WTC11 (cell line): Measurements from ENCODE around the gene KCNC4. TPM values are rescaled to one million over a fixed set of nuclear protein-coding genes. Genes with fewer than 3 reads are reported as not detected.

Experiments
- ATAC-seq: fragments of 200-7000 bp; cut with Tn5 transposase; 2 replicates; pipeline ENCODE4 v1.10.0; 2021; ENCODE audit warnings: mild to moderate bottlenecking, moderate library complexity
- CTCF ChIA-PET: fragments of 300-600 bp; sonication (Branson Sonifier 250); formaldehyde crosslinking; loops from one replicate; lab custom pipeline; 2021; ENCODE audit warnings: antibody characterized with exemption; lab: Charles Lee
- POLR2A ChIA-PET: fragments of 350-600 bp; sonication (Branson Sonifier 250); formaldehyde crosslinking; loops from one replicate; lab custom pipeline; 2021; ENCODE audit warnings: antibody characterized with exemption; lab: Charles Lee
- DNase-seq: peaks from one replicate; pipeline ENCODE4 v3.0.0; 2021; ENCODE audit warnings: low spot score
- H3K27ac Mint-ChIP-seq: 2 replicates; pipeline ENCODE4 v1.8.0; 2021; ENCODE audit warnings: mixed read lengths
- H3K27me3 Mint-ChIP-seq: 2 replicates; pipeline ENCODE4 v1.8.0; 2021; ENCODE audit warnings: low read depth, mild to moderate bottlenecking, moderate library complexity, mixed read lengths
- H3K36me3 Mint-ChIP-seq: 2 replicates; pipeline ENCODE4 v1.8.0; 2021; ENCODE audit warnings: mixed read lengths
- H3K4me1 Mint-ChIP-seq: 2 replicates; pipeline ENCODE4 v1.8.0; 2022; ENCODE audit warnings: mixed read lengths
- H3K4me3 Mint-ChIP-seq: 2 replicates; pipeline ENCODE4 v1.8.0; 2021; ENCODE audit warnings: mild to moderate bottlenecking, moderate library complexity, mixed read lengths
- H3K9me3 Mint-ChIP-seq: 2 replicates; pipeline ENCODE4 v1.8.0; 2021; ENCODE audit warnings: mixed read lengths
- AFF4 ChIP-seq: sonication (generic); formaldehyde crosslinking; IDR thresholded peaks from 2 replicates; pipeline ENCODE4 v1.8.1; 2023; ENCODE audit warnings: mild to moderate bottlenecking, missing genetic modification reagents, borderline replicate concordance
- E2F4 ChIP-seq: sonication (generic); formaldehyde crosslinking; IDR thresholded peaks from 2 replicates; pipeline ENCODE4 v1.8.1; 2022; ENCODE audit warnings: low read depth, mild to moderate bottlenecking, moderate library complexity, missing genetic modification reagents, borderline replicate concordance
- ELF4 ChIP-seq: sonication (generic); formaldehyde crosslinking; IDR thresholded peaks from 2 replicates; pipeline ENCODE4 v1.8.1; 2022; ENCODE audit warnings: low read depth, mild to moderate bottlenecking, moderate library complexity, missing genetic modification reagents
- ERG ChIP-seq: fragments of 250-450 bp; sonication (Bioruptor Pico); IDR thresholded peaks from 2 replicates; pipeline ENCODE4 v1.8.0; 2021; ENCODE audit warnings: mild to moderate bottlenecking
- GTF2I ChIP-seq: fragments of 250-450 bp; sonication (Bioruptor Pico); conservative IDR thresholded peaks from 2 replicates; pipeline ENCODE4 v1.4.0; 2021; ENCODE audit warnings: mild to moderate bottlenecking
- IRF2 ChIP-seq: sonication (generic); formaldehyde crosslinking; IDR thresholded peaks from 2 replicates; pipeline ENCODE4 v1.8.0; 2022; ENCODE audit warnings: low read depth, missing genetic modification reagents, borderline replicate concordance
- NR1H2 ChIP-seq: sonication (generic); formaldehyde crosslinking; IDR thresholded peaks from 2 replicates; pipeline ENCODE4 v1.9.0; 2021; ENCODE audit warnings: mild to moderate bottlenecking, moderate library complexity, missing genetic modification reagents
- NR2C2 ChIP-seq: sonication (generic); formaldehyde crosslinking; IDR thresholded peaks from 2 replicates; pipeline ENCODE4 v1.8.0; 2022; ENCODE audit warnings: mild to moderate bottlenecking, missing genetic modification reagents
- NR3C1 ChIP-seq: sonication (generic); formaldehyde crosslinking; conservative IDR thresholded peaks from 2 replicates; pipeline ENCODE4 v1.8.1; 2023; ENCODE audit warnings: low read depth, mild to moderate bottlenecking, missing genetic modification reagents
- OVOL2 ChIP-seq: fragments of 250-450 bp; sonication (Bioruptor Pico); IDR thresholded peaks from 2 replicates; pipeline ENCODE4 v1.9.0; 2021; ENCODE audit warnings: mild to moderate bottlenecking, borderline replicate concordance
- RORB ChIP-seq: fragments of 250-450 bp; sonication (Bioruptor Pico); IDR thresholded peaks from 2 replicates; pipeline ENCODE4 v1.9.0; 2021; ENCODE audit warnings: mild to moderate bottlenecking
- SMAD4 ChIP-seq: sonication (generic); formaldehyde crosslinking; IDR thresholded peaks from 2 replicates; pipeline ENCODE4 v1.8.0; 2022; ENCODE audit warnings: mild to moderate bottlenecking, missing genetic modification reagents
- SOX15 ChIP-seq: fragments of 250-450 bp; sonication (Bioruptor Pico); IDR thresholded peaks from 2 replicates; pipeline ENCODE4 v1.9.0; 2021; ENCODE audit warnings: mild to moderate bottlenecking
- TCF7 ChIP-seq: sonication (generic); formaldehyde crosslinking; IDR thresholded peaks from 2 replicates; pipeline ENCODE4 v1.8.0; 2022; ENCODE audit warnings: mild to moderate bottlenecking, low read depth, missing genetic modification reagents, moderate library complexity
- TP53 ChIP-seq: sonication (generic); formaldehyde crosslinking; IDR thresholded peaks from 2 replicates; pipeline ENCODE4 v1.8.1; 2023; ENCODE audit warnings: mild to moderate bottlenecking, missing genetic modification reagents
- ZNF121 ChIP-seq: sonication (generic); formaldehyde crosslinking; IDR thresholded peaks from 2 replicates; pipeline ENCODE4 v1.8.0; 2023; ENCODE audit warnings: missing genetic modification reagents
- ZNF263 ChIP-seq: sonication (generic); formaldehyde crosslinking; IDR thresholded peaks from 2 replicates; pipeline ENCODE4 v1.8.1; 2022; ENCODE audit warnings: low read depth, mild to moderate bottlenecking, moderate library complexity, missing genetic modification reagents
- ZNF396 ChIP-seq: fragments of 250-450 bp; sonication (Bioruptor Pico); IDR thresholded peaks from 2 replicates; pipeline ENCODE4 v1.8.0; 2021; ENCODE audit warnings: mild to moderate bottlenecking, moderate library complexity, borderline replicate concordance
- ZNF423 ChIP-seq: fragments of 250-450 bp; sonication (Bioruptor Pico); IDR thresholded peaks from 2 replicates; pipeline ENCODE4 v2.1.2; 2022; ENCODE audit warnings: mild to moderate bottlenecking, moderate library complexity
- total RNA-seq: library from RNA; stranded (reverse); gene quantifications from 3 replicates; pipeline ENCODE4 v1.2.3, GENCODE V29; 2021
- TF ChIP-seq, protein P1 (sequence below): fragments of 250-450 bp; sonication (Bioruptor Pico); IDR thresholded peaks from 2 replicates; pipeline ENCODE4 v2.1.2; 2022; ENCODE audit warnings: mild to moderate bottlenecking, moderate library complexity
- TF ChIP-seq, protein P2 (sequence below): sonication (generic); formaldehyde crosslinking; IDR thresholded peaks from 2 replicates; pipeline ENCODE4 v1.8.0; 2022; ENCODE audit warnings: missing genetic modification reagents

Gene KCNC4
- total RNA-seq, 1 experiment from 2014 or later, result 19.9 TPM

DNA sequence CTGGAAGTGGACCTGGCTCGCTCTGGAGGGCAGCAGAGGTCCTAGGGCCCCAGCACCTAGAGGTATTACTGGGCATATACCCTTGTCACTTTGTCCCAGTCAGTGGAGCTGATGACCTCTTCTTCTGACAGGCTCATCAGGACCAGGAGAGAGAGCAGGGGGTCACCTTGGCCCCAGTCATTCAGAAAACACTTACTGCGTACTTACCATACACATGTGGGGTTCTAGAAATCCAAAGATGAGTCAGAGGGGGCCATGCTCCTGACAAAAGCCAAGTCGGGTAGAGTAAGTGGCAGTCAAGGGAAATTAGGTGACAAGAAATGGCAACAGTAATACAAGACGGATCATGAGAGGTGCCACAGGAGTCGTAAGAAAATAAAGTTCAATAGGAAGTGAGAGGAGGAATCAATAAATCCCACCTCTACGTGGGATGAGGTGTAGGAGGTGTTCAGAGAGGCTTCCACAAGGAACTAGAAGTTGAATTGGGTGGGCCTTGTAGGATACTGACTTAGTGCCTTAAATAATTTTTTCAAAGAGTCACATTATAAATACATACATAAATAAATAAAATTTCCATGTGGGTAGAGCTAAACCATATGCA is 6.8 kb downstream of the KCNC4 start (continued):
- TF ChIP-seq ELF4 (CRISPR knock-in tag), result no peak
- TF ChIP-seq NR1H2, result no peak
- no peak for TF ChIP-seq ERG (CRISPR knock-in tag)
- TF ChIP-seq SOX15 (CRISPR knock-in tag), result no peak
- TF ChIP-seq SMAD4 (CRISPR knock-in tag), result no peak
- no peak for TF ChIP-seq TCF7 (CRISPR knock-in tag)

GRCh38 chr1:110218137-110218536 is 8.0 kb downstream of the KCNC4 start:
- peaks cover 22% of the 10 kb centered on the region for H3K4me1 Mint-ChIP-seq
- ChIA-PET POLR2A (no interaction called here), CTCF (interaction anchor here (1.0 to 1.1 kb wide), 2 partner anchors 10 to 547 kb away, joined by 3 to 5 read pairs; no protein-coding TSS in a partner anchor)
- H3K27me3 Mint-ChIP-seq, result no peaks in the 10 kb centered on the region
- no peak for ATAC-seq
- TF ChIP-seq ZNF263 (CRISPR knock-in tag) (no peak), IRF2 (no peak), AFF4 (CRISPR knock-in tag) (no peak), E2F4 (CRISPR knock-in tag) (no peak), OVOL2 (CRISPR knock-in tag) (no peak), RORB (CRISPR knock-in tag) (no peak), ZNF121 (no peak), ZNF423 (CRISPR knock-in tag) (no peak), TP53 (CRISPR knock-in tag) (no peak), ZNF396 (no peak), NR3C1 (CRISPR knock-in tag) (no peak), NR2C2 (no peak), GTF2I (CRISPR knock-in tag) (no peak)
- TF ChIP-seq, protein P1, sequence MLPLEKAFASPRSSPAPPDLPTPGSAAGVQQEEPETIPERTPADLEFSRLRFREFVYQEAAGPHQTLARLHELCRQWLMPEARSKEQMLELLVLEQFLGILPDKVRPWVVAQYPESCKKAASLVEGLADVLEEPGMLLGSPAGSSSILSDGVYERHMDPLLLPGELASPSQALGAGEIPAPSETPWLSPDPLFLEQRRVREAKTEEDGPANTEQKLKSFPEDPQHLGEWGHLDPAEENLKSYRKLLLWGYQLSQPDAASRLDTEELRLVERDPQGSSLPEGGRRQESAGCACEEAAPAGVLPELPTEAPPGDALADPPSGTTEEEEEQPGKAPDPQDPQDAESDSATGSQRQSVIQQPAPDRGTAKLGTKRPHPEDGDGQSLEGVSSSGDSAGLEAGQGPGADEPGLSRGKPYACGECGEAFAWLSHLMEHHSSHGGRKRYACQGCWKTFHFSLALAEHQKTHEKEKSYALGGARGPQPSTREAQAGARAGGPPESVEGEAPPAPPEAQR (CRISPR knock-in tag), result no peak
- TF ChIP-seq, protein P2, sequence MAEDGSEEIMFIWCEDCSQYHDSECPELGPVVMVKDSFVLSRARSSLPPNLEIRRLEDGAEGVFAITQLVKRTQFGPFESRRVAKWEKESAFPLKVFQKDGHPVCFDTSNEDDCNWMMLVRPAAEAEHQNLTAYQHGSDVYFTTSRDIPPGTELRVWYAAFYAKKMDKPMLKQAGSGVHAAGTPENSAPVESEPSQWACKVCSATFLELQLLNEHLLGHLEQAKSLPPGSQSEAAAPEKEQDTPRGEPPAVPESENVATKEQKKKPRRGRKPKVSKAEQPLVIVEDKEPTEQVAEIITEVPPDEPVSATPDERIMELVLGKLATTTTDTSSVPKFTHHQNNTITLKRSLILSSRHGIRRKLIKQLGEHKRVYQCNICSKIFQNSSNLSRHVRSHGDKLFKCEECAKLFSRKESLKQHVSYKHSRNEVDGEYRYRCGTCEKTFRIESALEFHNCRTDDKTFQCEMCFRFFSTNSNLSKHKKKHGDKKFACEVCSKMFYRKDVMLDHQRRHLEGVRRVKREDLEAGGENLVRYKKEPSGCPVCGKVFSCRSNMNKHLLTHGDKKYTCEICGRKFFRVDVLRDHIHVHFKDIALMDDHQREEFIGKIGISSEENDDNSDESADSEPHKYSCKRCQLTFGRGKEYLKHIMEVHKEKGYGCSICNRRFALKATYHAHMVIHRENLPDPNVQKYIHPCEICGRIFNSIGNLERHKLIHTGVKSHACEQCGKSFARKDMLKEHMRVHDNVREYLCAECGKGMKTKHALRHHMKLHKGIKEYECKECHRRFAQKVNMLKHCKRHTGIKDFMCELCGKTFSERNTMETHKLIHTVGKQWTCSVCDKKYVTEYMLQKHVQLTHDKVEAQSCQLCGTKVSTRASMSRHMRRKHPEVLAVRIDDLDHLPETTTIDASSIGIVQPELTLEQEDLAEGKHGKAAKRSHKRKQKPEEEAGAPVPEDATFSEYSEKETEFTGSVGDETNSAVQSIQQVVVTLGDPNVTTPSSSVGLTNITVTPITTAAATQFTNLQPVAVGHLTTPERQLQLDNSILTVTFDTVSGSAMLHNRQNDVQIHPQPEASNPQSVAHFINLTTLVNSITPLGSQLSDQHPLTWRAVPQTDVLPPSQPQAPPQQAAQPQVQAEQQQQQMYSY (CRISPR knock-in tag), result no peak
- no peak for DNase-seq
- H3K27ac Mint-ChIP-seq, result no peak overlapping the region
- no peak overlapping the region for H3K4me3 Mint-ChIP-seq
- H3K9me3 Mint-ChIP-seq, result no peaks in the 10 kb centered on the region
- peaks cover 5% of the 10 kb centered on the region; the same call in 1 of the 2 replicates for H3K36me3 Mint-ChIP-seq
